ENCODE measurements around the gene VSIG10L2.
"Not testable (repeated sequence)": the region's sequence is repeated elsewhere in the genome, so short reads cannot be mapped to it uniquely, and the experiment has no call there.

Gene VSIG10L2

DNA sequence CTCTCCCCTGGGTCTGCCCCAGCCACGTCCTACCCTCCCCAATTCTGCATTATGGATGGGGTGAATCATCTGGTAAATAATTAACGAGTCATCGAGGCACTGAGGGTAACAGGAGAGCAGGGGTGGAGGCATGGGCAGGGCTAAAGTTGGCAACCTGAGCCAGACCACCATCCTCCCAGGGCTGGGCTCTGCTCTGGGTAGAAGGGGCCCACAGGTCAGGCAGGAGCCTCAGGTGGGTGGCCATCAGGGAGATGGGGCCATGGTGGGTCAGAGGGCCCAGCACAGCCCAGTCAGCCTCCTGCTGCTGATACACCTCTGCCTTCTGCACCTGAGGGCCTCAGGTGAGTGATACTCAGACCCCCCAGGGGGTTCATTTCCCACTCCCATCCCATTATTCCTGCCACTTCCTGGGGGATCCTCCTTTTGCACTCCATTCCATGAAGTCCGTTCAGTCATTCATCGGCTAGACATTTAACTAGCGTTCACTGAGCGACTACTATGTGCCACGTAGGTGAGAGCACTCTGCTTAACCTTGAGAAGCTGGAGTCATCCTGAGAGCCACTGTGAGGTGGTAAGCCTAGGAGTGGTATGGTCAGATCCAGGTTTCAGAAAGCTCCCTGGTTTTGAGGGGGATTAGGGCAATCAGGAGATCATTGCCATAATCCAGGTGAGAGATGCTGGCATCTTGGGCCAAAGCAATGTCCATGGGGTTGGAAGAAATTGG, at the start of gene VSIG10L2:
Gene VSIG10L2 (plus strand): TSS at position 248 of the 724 bp plus-strand sequence. CDS start 12 bp downstream, at position 260.
- DNase-seq, result no peak

DNA sequence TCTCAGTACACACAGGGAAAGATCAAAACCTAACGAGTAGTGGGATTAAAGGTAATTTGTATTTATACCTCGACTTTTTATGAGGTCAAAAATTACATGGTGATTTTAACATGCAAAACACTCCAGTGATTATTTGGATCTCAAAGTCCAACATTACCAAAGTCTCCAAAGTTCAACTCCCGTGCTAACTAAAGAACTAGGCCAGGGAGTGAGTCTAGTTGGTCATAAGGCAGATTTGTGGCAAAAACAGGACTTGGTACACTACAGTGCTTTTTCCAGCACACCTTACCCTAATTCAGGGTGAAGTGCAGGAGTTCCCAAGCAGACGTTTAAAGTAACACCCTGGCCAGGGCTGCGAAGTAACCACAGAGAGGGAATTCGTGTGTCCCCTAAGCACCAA, 44.0 kb upstream of the VSIG10L2 start:
- DNase-seq, result no peak

DNA sequence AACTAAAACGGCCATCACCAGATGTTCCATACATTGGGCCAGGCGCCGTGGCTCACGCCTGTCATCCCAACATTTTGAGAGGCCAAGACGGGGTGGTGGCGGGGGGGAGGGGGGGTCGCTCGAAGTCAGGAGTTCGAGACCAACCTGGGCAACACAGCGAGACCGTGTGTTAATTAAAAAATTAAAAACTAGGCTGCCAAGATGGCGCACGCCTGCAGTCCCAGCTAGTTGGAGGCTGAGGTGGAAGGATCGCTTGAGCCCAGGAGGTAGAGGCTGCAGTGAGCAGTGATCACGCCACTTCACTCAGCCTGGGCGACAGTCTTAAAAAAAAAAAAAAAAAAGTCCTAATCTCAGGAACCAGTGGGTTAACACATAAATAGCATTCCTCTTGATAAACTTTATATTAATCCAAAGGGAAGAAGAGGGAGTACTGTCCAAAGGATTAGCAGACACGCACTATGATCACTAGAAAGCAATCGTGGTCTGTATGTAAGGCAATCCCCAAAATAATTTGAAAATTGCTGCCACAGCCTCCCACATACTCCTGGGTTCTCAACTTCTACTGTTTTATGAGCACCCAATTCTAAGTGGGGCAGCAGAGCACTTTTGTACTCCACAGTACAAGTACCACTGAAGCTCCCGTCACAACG, 43.4 kb upstream of the VSIG10L2 start:
- no peak for DNase-seq

DNA sequence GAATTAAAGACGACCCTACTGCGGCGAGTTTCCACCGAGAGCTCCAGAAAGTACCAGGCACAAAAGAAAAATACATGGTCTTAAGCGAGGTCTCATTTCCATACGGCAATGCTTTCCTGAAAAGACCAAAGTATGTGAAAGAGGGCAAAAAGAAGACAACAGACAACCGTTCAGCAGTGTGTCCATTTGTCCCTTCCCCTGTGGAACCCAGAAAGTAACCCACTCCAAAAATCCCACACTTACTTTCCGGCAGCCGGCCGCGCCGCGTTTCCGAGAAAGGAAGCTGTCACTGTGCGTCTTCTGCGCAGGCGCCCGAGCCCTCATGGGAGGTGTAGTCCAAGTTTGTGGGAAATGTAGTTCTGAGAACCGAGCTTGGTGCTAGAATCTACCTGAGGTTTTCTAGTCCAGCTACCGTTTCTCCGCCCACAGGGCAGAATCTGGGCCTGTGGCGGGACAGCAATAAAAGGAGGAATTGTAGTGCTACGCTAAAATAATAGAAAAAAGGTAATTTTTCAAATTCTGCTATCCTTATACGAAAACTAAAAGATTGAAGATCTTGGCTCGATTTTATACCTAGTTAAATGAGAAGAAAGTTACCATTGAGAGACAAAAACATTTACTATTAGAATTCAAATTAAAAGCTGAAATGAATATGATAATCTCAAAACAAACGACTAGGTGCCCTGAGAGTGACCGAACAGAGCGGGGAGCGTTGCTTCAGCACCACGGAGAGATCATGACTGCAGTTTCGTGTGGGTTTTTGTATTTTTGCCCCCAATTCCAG, 42.7 kb upstream of the VSIG10L2 start, which contains the start of gene PUS3:
Gene PUS3 (minus strand): TSS at position 280 of the 784 bp plus-strand sequence. CDS start 6,922 bp downstream, outside the sequence.
- DNase-seq, result peak in 57 of 58 donors; percentile 36 to 93 (median 82)

DNA sequence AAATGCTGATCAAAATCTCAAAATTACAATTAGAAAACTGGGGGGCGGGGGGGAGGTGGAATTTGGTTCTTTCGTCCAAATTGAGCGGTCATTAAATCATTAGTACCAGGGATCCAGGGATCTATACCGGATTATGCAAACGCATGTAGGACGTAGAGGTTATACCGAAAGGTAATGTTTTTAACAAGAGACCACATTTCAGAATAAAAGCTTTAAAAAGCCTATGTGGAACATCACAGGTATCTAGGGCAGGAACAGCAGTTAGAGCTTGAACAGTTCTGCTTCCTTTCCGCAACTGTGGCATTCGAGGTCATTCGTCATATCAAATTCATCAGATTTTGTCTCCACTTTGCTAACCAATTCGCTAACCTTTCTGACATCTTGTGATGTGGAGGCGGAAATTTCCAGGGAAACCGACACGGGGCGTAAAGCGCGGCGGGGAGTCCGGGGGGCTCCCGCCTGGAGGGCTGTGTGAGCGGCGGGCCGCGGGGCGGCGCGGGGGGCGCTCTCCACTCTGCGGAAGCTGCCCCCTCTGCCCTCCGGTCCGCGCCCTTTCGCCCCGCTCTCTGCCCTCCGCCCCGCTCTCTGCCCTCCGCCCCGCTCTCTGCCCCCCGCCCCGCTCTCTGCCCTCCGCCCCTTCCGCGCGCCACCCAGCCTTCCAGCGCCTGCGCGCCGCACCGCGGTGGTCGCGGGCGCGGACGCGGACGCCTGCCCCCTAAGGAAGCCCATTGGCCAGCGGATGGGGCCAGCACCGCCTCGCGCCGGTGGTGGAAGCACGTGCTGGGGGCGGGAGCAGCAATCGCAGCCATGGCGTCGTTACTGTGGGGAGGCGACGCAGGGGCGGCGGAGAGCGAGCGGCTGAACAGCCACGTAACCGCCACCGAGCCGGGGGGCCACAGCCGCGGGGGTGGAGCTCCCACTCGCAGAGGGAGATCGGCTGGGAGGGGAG, 41.9 kb upstream of the VSIG10L2 start, which contains the start of gene DDX25:
Gene DDX25 (plus strand): TSS at position 798 of the 949 bp plus-strand sequence. CDS start 10 bp downstream, at position 808.
- peak in 56 of 58 donors; percentile 16 to 85 (median 60) for DNase-seq

DNA sequence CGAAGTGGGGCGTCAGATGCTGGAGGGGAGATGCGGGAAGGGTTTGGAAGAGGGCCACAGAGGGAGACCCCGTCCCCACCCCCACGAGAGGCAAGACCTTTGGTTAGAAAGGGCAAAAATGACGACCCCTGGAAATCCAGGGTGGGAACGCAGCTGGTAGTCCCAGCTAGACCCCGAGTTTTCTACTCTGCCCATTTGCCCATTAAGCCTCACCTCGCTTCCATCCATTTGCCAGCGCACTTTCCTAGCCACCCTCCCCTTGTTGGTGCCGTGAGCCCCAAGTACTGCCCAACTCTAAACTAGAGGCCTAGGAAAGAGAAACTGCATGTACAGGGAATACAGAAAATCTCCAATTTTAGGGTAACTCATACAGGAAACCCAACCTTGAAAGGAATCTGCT, 41.2 kb upstream of the VSIG10L2 start:
- DNase-seq, result no peak

DNA sequence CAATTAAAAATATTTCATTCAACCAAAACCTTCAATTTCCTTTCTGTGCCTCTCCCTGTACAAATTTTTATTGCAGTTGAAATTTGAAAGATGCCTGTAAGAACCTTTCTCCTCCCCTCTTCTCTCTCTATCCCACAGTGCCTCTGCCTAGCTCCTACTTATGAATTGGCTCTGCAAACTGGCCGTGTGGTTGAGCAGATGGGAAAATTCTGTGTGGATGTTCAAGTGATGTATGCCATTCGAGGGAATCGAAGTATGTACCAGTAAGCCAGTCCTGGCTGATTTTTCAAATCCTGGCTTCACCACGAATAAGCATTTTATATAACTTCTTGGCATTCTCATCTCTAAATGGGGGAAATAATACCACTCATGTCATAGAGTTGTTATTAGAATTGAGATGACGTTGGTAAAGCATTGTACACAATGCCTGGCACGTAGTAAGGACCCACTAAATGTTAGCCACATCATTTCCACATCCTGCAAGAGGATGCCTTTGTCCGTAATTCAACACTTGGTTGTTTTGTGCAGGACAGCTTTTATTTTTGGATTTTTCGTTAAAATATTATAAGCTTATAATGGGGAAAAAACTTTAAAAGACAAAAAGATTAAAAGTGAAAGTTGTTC, 35.5 kb upstream of the VSIG10L2 start:
- peak in 4 of 58 donors; percentile 11 to 34 (median 14) for DNase-seq

DNA sequence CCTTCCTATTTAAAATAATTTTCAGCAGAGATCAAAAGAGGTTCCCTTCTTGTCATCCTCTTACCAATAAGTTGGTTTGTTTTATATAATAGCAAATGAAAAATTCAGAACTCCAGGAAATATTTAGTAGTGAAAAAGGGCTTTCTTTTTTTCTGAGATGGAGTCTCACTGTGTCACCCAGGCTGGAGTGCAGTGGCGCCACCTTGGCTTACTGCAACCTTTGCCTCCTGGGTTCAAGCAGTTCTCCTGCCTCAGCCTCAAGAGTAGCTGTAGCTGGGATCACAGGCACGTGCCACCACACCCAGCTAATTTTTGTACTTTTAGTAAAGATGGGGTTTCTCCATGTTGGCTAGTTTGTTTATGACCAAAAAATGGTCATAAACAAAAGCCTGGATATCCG, 31.2 kb upstream of the VSIG10L2 start:
- not testable (repeated sequence) for DNase-seq

DNA sequence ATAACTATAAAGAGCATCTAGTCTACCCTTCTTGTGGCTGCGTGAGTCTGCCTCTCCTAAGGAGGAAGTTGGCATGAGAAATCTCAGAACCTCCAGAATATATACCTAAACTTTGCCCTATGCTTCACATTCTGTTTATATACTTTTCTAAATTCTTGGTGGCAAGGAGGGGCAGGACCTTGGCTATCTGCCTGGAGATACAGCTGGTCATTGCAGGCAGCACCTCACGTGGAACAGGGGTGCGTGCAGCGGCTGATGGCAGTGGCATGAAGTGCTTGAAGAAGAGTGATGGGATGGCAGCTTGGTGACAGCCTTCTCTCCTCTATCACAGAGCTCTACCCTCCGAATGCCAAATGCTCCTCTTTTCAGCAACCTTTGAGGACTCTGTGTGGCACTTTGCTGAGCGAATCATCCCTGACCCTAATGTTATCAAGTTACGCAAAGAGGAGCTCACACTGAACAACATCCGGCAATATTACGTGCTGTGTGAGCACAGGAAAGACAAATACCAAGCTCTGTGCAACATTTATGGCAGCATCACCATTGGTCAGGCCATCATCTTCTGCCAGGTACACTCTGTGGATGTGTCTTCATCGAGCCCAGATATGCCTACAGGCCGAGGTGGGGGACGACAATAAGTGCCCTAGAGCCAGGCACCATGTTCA, 29.0 kb upstream of the VSIG10L2 start:
- no peak for DNase-seq

DNA sequence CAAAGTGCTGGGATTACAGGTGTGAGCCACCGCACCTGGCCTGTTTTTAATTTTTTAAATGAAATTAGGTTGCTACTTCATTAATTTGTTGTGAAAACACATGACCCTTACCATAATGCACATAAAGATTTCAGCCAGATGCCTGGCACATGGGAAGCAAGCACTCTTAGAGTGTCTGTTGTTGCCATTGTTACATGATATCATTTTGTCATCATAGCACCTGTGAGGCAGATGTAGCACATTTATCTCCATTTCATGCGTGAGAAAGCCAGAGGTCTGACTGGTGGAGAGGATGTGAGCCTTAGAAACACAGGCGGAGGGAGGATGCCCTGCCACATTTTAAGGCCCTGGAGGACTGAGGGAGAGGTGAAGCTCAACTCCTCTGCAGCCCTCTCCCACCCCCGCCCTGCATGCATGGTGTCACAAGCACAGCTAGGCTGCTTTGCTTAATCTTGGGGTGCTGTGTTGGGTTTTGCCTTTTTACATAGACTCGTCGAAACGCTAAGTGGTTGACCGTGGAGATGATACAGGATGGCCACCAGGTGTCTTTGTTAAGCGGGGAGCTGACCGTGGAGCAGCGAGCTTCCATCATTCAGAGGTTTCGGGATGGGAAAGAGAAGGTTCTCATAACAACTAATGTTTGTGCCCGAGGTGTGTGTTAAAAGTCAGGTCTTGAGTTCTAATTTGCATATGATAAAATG, 27.6 kb upstream of the VSIG10L2 start:
- no peak for DNase-seq

DNA sequence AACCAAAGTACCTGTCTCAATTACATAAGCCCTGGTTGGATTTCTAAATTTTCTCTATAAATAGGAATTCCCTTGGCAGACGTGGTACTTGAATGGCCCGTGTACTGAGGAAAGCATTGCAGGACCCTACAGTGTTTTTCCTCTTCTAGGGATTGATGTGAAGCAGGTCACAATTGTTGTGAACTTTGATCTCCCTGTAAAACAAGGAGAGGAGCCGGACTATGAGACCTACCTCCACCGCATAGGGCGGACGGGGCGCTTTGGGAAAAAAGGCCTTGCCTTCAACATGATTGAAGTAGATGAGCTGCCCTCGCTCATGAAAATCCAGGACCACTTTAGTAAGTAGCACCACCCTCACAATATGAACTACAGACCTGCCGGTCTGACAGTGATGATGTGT, 24.8 kb upstream of the VSIG10L2 start:
- DNase-seq, result no peak

DNA sequence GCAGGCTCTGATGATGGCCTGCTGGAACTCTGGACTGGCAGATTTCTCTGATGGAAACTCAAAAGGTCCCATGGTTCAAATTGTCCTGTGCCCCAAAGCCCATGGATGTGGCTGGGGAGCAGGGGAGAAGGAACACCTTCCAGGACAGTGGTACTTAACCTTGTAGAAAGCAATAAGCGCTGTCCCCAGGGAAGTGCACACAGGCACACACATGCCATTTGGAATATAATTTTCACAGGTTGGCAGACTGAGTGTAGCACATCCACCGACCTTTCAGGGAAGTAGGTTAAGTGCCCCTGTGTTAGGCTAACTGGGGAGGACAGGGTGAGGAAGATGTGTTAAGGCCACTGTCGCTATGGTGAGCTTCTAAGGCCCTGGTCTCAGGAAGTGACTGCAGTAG, 23.7 kb upstream of the VSIG10L2 start:
- DNase-seq, result no peak

DNA sequence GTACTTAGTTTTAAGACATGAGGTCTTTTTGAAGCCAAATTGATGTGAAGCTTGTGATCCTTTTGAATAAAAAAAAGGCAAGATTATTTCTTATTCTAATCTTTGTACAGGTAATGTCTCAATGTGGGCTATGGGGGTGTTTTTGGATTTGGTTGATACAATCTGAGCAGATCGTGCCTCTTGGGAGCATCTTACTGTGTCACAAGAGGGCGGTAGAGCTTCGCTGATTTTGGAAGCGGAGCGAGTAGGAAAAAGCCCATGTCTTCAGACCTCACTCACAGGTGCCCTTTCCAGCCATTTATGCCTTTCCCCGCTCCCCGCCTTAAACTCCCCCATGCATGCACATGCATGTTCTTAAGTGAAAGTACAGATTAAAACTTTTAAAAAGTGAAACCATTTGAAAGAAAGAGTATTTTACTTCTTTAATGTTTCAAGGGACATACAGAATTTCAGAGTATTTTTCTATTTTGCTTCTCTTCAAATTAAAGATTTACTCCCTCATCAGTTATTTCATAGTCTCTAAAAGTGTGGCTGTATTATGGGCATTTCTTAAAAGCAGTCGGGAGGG, 22.7 kb upstream of the VSIG10L2 start:
- DNase-seq, result peak in 39 of 58 donors; percentile 7 to 80 (median 29)

DNA sequence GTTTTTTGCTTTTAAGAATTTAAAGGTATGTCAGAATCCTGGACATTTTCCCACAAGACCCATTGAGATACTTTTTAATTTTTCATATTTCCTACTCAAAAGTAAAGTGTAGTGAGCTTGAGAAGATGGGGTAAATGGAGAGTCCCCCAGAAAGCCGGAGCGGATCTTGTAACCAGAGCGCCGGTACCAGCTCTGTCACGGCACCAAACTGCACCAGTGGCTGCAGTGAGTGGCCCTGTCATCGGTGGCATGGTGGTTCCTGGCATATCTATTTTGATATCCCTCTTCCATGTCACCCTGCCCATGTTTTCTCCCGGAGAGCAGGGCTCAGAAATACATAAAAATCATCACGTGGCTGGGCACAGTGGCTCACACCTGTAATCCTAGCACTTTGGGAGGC, 22.2 kb upstream of the VSIG10L2 start:
- no peak for DNase-seq

DNA sequence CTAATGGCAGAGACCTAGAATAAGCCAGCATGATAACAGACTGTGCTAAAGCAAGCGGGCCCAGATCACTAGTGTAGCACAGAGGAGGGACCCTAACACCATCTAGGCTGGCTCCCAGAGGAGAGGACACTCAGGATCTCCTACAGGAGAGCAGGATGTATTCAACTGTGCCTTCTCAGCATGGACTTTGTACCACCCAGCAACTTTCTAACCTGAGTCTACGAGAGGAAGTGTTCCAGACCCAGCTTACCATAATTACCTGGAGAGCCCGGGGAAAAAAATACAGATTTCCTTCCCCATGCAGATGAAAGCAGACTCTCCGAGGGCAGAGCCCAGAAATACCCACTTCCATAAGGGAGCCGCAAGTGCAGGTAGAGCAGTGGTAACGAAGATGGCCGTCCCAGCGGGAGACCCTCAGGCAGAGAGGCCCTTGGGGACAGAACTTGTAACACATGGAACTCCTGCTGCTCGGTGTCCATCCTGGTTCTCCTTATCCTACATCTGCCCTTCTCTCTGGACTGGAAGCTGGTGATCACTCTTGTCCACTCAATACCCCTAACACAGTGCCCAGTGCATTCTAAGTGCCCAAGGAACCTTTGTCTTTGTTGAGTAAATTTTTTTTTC, 21.3 kb upstream of the VSIG10L2 start:
- no peak for DNase-seq

DNA sequence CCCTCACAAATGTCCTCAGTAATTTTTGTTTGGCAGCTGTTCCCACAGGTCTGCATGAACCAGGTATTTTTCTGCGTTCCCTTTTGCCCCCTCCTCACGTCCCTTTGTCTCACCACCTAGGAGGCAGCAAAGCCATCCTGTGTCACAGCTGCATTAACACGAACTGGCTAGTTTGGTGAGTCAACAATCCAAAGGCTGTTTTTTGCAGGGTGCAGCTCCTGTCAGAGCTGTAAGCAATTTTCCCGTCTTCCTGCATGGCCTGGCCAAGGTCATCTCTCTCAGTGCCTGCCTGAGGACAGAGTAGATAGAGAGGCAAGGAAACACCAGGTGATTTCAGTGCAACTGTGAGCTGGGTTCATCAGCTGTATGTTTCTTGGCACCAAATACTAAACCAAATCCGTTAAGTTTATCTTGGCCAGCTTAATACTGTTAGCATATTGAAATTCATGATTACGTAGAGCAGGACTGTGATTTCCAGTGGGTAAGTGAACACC, 20.6 kb upstream of the VSIG10L2 start:
- no peak for DNase-seq

DNA sequence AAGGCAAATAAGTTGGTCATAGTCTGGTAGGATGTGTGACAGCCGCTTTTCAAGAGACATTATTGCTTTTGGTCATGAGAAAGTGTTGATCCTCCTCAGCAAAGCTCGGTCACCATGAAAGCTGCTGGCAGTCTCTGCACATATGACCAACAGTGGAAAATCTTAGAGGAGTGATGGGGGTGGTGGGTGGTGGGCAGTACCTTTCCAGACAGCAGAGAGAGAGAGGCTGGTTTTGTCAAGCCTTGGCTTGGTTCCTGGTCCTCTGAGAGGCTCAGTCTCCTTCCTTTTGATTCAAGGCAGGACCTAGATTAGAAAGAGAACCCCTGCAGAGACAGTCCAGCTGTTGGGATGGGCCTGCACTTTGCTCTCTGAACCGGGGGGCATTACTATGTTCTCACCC, 20.0 kb upstream of the VSIG10L2 start:
- DNase-seq, result peak in 2 of 58 donors; percentile 12 to 22

DNA sequence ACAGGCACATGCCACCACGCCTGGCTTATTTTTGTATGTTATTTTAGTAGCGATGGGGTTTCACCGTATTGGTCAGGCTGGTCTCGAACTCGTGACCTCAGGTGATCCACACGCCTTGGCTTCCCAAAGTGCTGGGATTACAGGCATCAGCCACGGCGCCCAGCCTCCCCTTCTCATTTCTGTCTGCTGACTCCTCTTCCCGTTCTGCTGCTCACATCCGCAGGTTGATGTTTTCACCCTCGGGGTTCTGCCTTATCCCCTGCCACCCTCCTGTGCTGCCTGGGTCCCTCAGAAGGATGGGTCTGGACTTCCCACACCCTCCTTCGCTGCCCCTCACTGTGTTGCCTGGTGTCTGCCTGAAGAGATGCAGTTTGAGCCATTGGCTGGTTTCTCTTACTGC, 19.2 kb upstream of the VSIG10L2 start:
- DNase-seq, result no peak
